ENCODE data around the gene CIT. TPM values are rescaled to one million over a fixed set of nuclear protein-coding genes. Genes with fewer than 3 reads are reported as not detected.

The CIT gene
- total and polyA plus RNA-seq, 2 donors (not counting 3 experiments of a cell fraction or from before 2014, with no cell fraction given), result 13.3 to 61.8 TPM

DNA sequence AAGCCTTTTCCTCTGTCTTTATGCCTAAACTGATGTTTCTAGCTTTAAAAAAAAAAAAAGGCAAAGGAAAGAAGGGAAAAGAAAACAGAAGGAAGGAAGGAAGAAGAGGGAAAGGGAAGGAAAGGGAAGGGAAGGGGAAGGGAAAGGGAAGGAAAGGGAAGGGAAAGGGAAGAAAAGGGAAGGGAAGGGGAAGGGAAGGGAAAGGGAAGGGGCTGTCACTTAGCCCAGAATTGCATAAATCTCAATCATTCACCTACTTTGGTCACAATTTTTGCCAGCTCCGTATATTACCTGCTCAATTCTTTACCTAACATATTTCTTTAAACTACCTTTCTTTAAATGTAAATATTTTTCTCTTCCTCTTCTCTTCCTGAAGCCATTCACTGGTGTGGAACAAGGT is 26.8 kb downstream of the CIT start:
- DNase-seq (ENCODE audit: low read depth, low spot score), result no peak
- Histone ChIP-seq H3K9me3 (replicated peaks; ENCODE audit: control insufficient read depth, insufficient read depth, low read length) (no peaks in the 10 kb centered on the region), H3K27ac (ENCODE audit: insufficient read depth, low read depth, low read length) (no peak overlapping the region), H3K4me1 (ENCODE audit: control insufficient read depth, extremely low read depth, insufficient read depth, low read length) (no peaks in the 10 kb centered on the region), H4K20me1 (replicated peaks; ENCODE audit: control insufficient read depth, extremely low read depth, insufficient read depth, low read length) (no peaks in the 10 kb centered on the region), H3K9ac (replicated peaks; ENCODE audit: extremely low read depth, insufficient read depth, low read length) (no peak overlapping the region), H3K4me2 (ENCODE audit: insufficient read depth, low read length) (no peak overlapping the region), H3K27me3 (ENCODE audit: control insufficient read depth in 2 of 2, insufficient read depth in 2 of 2, low read length in 2 of 2) (no peaks in the 10 kb centered on the region), H2AFZ (ENCODE audit: low read depth, low read length) (no peak overlapping the region), H3K9me1 (replicated peaks; ENCODE audit: control insufficient read depth, extremely low read depth, insufficient read depth, low read length) (no peaks in the 10 kb centered on the region), H3K79me2 (ENCODE audit: control insufficient read depth, insufficient read depth, low read length) (peaks cover 5% of the 10 kb centered on the region), H3K36me3 (ENCODE audit: control insufficient read depth in 2 of 2, extremely low read depth in 1 of 2, insufficient read depth in 2 of 2, low read length in 2 of 2) (peaks cover 0 to 2% of the 10 kb centered on the region in 2 experiments), H3K4me3 (replicated peaks in 1 of 3; ENCODE audit: insufficient read depth in 1 of 3, low read depth in 1 of 3, low read length in 3 of 3) (no peak overlapping the region)
- BruUV-seq (replicated peaks), result no TSS peak
- CTCF ChIA-PET, result interaction anchor here (0.9 kb wide), 1 partner anchor 15 kb away, joined by 3 read pairs; no protein-coding TSS in a partner anchor
- TF ChIP-seq JUN (IDR thresholded peaks at IDR 0.05; ENCODE audit: borderline replicate concordance, insufficient read depth, insufficient read length, low read depth), result no peak
- TF ChIP-seq GATA2 (IDR thresholded peaks at IDR 0.05; ENCODE audit: insufficient read depth, insufficient read length, low read depth, low read length), result no peak
- TF ChIP-seq POLR2AphosphoS5 (IDR thresholded peaks at IDR 0.05; ENCODE audit: insufficient read depth, low read depth, low read length), result no peak
- no peak for TF ChIP-seq MYC (IDR thresholded peaks at IDR 0.05; ENCODE audit: low read depth, low read length)
- TF ChIP-seq FOS (IDR thresholded peaks at IDR 0.05; ENCODE audit: borderline replicate concordance, insufficient read depth, low read length), result no peak
- no peak for TF ChIP-seq POLR2A (IDR thresholded peaks at IDR 0.05; ENCODE audit: low read depth, low read length)
- TF ChIP-seq, protein P1, sequence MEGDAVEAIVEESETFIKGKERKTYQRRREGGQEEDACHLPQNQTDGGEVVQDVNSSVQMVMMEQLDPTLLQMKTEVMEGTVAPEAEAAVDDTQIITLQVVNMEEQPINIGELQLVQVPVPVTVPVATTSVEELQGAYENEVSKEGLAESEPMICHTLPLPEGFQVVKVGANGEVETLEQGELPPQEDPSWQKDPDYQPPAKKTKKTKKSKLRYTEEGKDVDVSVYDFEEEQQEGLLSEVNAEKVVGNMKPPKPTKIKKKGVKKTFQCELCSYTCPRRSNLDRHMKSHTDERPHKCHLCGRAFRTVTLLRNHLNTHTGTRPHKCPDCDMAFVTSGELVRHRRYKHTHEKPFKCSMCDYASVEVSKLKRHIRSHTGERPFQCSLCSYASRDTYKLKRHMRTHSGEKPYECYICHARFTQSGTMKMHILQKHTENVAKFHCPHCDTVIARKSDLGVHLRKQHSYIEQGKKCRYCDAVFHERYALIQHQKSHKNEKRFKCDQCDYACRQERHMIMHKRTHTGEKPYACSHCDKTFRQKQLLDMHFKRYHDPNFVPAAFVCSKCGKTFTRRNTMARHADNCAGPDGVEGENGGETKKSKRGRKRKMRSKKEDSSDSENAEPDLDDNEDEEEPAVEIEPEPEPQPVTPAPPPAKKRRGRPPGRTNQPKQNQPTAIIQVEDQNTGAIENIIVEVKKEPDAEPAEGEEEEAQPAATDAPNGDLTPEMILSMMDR (IDR thresholded peaks at IDR 0.05; ENCODE audit: extremely low read depth in 1 of 2, insufficient read depth in 1 of 2, low read depth in 1 of 2, low read length in 2 of 2), result no peak
- TF ChIP-seq, protein P2, sequence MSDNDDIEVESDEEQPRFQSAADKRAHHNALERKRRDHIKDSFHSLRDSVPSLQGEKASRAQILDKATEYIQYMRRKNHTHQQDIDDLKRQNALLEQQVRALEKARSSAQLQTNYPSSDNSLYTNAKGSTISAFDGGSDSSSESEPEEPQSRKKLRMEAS (IDR thresholded peaks at IDR 0.05; ENCODE audit: insufficient read depth, insufficient read length), result no peak
- no peak for TF ChIP-seq EZH2 (IDR thresholded peaks at IDR 0.05; ENCODE audit: borderline replicate concordance, low read depth, low read length, severe bottlenecking)
- FAIRE-seq, result no peak
- intact Hi-C loops (cut with micrococcal nuclease), result no loop called here
- POLR2A ChIA-PET, result no interaction called here
- dilution Hi-C loops (cut with MboI; ENCODE audit: extremely low pct_ligation_motif_present, low sequenced_read_pairs), result no loop called here
